ENCODE results near the gene ST3GAL3.

GRCh38 chr1:43854473-43854872, 147.1 kb downstream of the ST3GAL3 start:
- TF ChIP-seq CTCF (IDR thresholded peaks at IDR 0.05) (no peak), POLR2A (IDR thresholded peaks at IDR 0.05) (no peak)

Measured in uterus (tissue), 2 donors.